IMR-90 (cell line): ENCODE measurements around the gene NOS1. TPM values are rescaled to one million over a fixed set of nuclear protein-coding genes. Genes with fewer than 3 reads are reported as not detected.

Experiments used
- ATAC-seq: fragments of 200-7000 bp; cut with Tn5 transposase; 2 replicates; pipeline ENCODE4 v1.9.1; 2020; ENCODE audit warnings: low read depth, mild to moderate bottlenecking, moderate library complexity
- BruUV-seq: library from RNA; stranded (reverse); fragments of 400-500 nt; replicated peaks from 2 replicates; lab custom pipeline; 2021; lab: Mats Ljungman, UMichigan
- CTCF ChIA-PET: fragments of 300-600 bp; formaldehyde crosslinking; extraction: SDS; loops from one replicate; lab custom pipeline; 2021; ENCODE audit warnings: antibody characterized with exemption; lab: Yijun Ruan, JAX
- POLR2A ChIA-PET: fragments of 300-600 bp; sonication (Branson Sonifier 250); formaldehyde crosslinking; loops from one replicate; lab custom pipeline; 2022; ENCODE audit warnings: antibody characterized with exemption; ENCODE audit not compliant: unreplicated experiment; lab: Charles Lee
- DNase-seq: peaks from one replicate; pipeline ENCODE4 v3.0.0; 2013
- H2AFZ ChIP-seq: replicated peaks from 2 replicates; pipeline ENCODE3; 2013; ENCODE audit warnings: low read length, mild to moderate bottlenecking; ENCODE audit not compliant: poor library complexity
- H2AK5ac ChIP-seq: 2 replicates; pipeline ENCODE4 v1.6.1; 2013; ENCODE audit warnings: low read depth, low read length, inconsistent platforms
- H2AK9ac ChIP-seq: replicated peaks from 2 replicates; pipeline ENCODE3; 2013; ENCODE audit warnings: mild to moderate bottlenecking, low read depth, low read length, moderate library complexity; ENCODE audit not compliant: poor library complexity
- H2BK120ac ChIP-seq: 2 replicates; pipeline ENCODE4 v1.6.1; 2013; ENCODE audit warnings: low read depth, low read length, inconsistent platforms
- H2BK15ac ChIP-seq: 3 replicates; pipeline ENCODE4 v1.6.1; 2013; ENCODE audit warnings: low read depth, low read length, inconsistent platforms
- H2BK20ac ChIP-seq: 2 replicates; pipeline ENCODE4 v1.6.1; 2013; ENCODE audit warnings: low read depth, mild to moderate bottlenecking, inconsistent platforms, low read length, moderate library complexity
- H2BK5ac ChIP-seq: 2 replicates; pipeline ENCODE4 v1.6.1; 2013; ENCODE audit warnings: mild to moderate bottlenecking, low read depth, low read length, inconsistent platforms; ENCODE audit not compliant: poor library complexity, severe bottlenecking
- H3K14ac ChIP-seq: replicated peaks from 2 replicates; pipeline ENCODE4 v1.6.1; 2013; ENCODE audit warnings: low read depth, low read length, inconsistent platforms
- H3K18ac ChIP-seq: 2 replicates; pipeline ENCODE4 v1.6.1; 2013; ENCODE audit warnings: low read depth, low read length, control low read depth
- H3K23ac ChIP-seq: 2 replicates; pipeline ENCODE4 v1.6.1; 2013; ENCODE audit warnings: low read depth, low read length, inconsistent platforms
- H3K27ac ChIP-seq: 2 replicates; pipeline ENCODE4 v1.5.1; 2013; ENCODE audit warnings: mild to moderate bottlenecking, control low read depth, low read length; ENCODE audit not compliant: insufficient read depth
- H3K27me3 ChIP-seq: 2 replicates; pipeline ENCODE4 v1.6.1; 2013; ENCODE audit warnings: low read length; ENCODE audit not compliant: control insufficient read depth, insufficient read depth
- H3K36me3 ChIP-seq: 2 replicates; pipeline ENCODE4 v1.6.1; 2013; ENCODE audit warnings: low read length, mixed read lengths; ENCODE audit not compliant: control insufficient read depth, insufficient read depth
- H3K4ac ChIP-seq: 2 replicates; pipeline ENCODE4 v1.6.1; 2013; ENCODE audit warnings: low read depth, low read length, inconsistent platforms
- H3K4me1 ChIP-seq: 2 replicates; pipeline ENCODE4 v1.6.1; 2013; ENCODE audit warnings: low read length, mixed read lengths; ENCODE audit not compliant: control insufficient read depth, insufficient read depth
- H3K4me2 ChIP-seq: 2 replicates; pipeline ENCODE4 v1.6.1; 2013; ENCODE audit warnings: low read depth, mild to moderate bottlenecking, control low read depth, low read length, moderate library complexity
- H3K4me3 ChIP-seq: 2 replicates; pipeline ENCODE4 v1.5.1; 2013; ENCODE audit warnings: low read depth, mild to moderate bottlenecking, control low read depth, low read length, moderate library complexity; ENCODE audit not compliant: insufficient read depth
- H3K56ac ChIP-seq: 2 replicates; pipeline ENCODE4 v1.6.1; 2013; ENCODE audit warnings: low read length, inconsistent platforms; ENCODE audit not compliant: insufficient read depth; ENCODE audit errors: extremely low read depth
- H3K79me1 ChIP-seq, 2 experiments: 2 replicates each; pipeline ENCODE4 v1.6.1; 2013; ENCODE audit warnings: low read length in 2 of 2, inconsistent platforms in 1 of 2, low read depth in 1 of 2
- H3K9ac ChIP-seq: 2 replicates; pipeline ENCODE4 v1.6.1; 2013; ENCODE audit warnings: low read depth, low read length, control low read depth
- H3K9me1 ChIP-seq: 2 replicates; pipeline ENCODE4 v1.6.1; 2013; ENCODE audit warnings: low read length, inconsistent platforms; ENCODE audit not compliant: insufficient read depth
- H3K9me3 ChIP-seq: 2 replicates; pipeline ENCODE4 v1.6.1; 2013; ENCODE audit warnings: low read length; ENCODE audit not compliant: control insufficient read depth, insufficient read depth
- H4K20me1 ChIP-seq: 2 replicates; pipeline ENCODE4 v1.6.1; 2013; ENCODE audit warnings: low read length, inconsistent platforms; ENCODE audit not compliant: insufficient read depth
- H4K5ac ChIP-seq: 2 replicates; pipeline ENCODE4 v1.6.1; 2013; ENCODE audit warnings: mild to moderate bottlenecking, low read depth, low read length, control low read depth
- H4K8ac ChIP-seq, 2 experiments: 2 replicates each; pipeline ENCODE4 v1.6.1; 2013; ENCODE audit warnings: low read depth in 2 of 2, low read length in 2 of 2, control low read depth in 1 of 2, inconsistent platforms in 1 of 2
- H4K91ac ChIP-seq: 2 replicates; pipeline ENCODE4 v1.6.1; 2013; ENCODE audit warnings: low read depth, low read length, inconsistent platforms; ENCODE audit not compliant: insufficient read depth
- CEBPB ChIP-seq: IDR thresholded peaks from 2 replicates; pipeline ENCODE4 v1.6.1; 2012; ENCODE audit warnings: low read depth, low read length, improper control_type of control experiment
- FOS ChIP-seq: fragments of 150-350 bp; IDR thresholded peaks from 2 replicates; pipeline ENCODE4 v1.6.1; 2016; ENCODE audit warnings: low read depth, low read length
- MAZ ChIP-seq: IDR thresholded peaks from 2 replicates; pipeline ENCODE4 v1.6.1; 2012; ENCODE audit warnings: low read depth, mild to moderate bottlenecking, low read length, improper control_type of control experiment, moderate library complexity, borderline replicate concordance
- SMC3 ChIP-seq: fragments of 150-350 bp; IDR thresholded peaks from 2 replicates; pipeline ENCODE4 v1.6.1; 2016; ENCODE audit warnings: low read depth, mild to moderate bottlenecking, antibody characterized with exemption, low read length, moderate library complexity
- WGBS, 2 experiments: methylation state at CpG; one replicate each; pipeline versions ENCODE4 v1.1.5 to v1.1.7; 2013; ENCODE audit warnings: missing lambda C conversion rate in 2 of 2; ENCODE audit not compliant: insufficient read length in 1 of 2; ENCODE audit errors: extremely low coverage in 2 of 2; 5-methylcytosine and 5-hydroxymethylcytosine counted together
- dilution Hi-C: fragments of 300-500 bp; cut with HindIII; formaldehyde crosslinking; loops from one replicate; pipeline ENCODE4 v1.14.3; 2018; ENCODE audit warnings: low sequenced_read_pairs; ENCODE audit not compliant: unreplicated experiment
- in situ Hi-C: fragments of 300-500 bp; cut with MboI; formaldehyde crosslinking; loops from 3 replicates; pipeline ENCODE4 v1.14.3; 2019; ENCODE audit warnings: low sequenced_read_pairs, inconsistent platforms, mixed read lengths
- intact Hi-C: fragments of 100-400 bp; cut with micrococcal nuclease; formaldehyde crosslinking; loops from 2 replicates; pipeline ENCODE4 v1.10.0; 2022
- polyA plus RNA-seq, 3 experiments: library from polyadenylated mRNA; depleted of rRNA; stranded (reverse); fragments of >200 nt; gene quantifications; 2 replicates each; pipeline ENCODE4 v1.2.3, GENCODE V29; 2012; ENCODE audit warnings: low replicate concordance in 1 of 3
- total RNA-seq: library from RNA; depleted of rRNA; stranded (reverse); fragments of >200 nt; gene quantifications from 2 replicates; pipeline ENCODE4 v1.2.3, GENCODE V29; 2012
- TF ChIP-seq, protein P1 (sequence below): fragments of 150-350 bp; IDR thresholded peaks from 2 replicates; pipeline ENCODE4 v1.6.1; 2016; ENCODE audit warnings: low read depth, mild to moderate bottlenecking, low read length, moderate library complexity, borderline replicate concordance

Gene NOS1
- total and polyA plus RNA-seq, 2 of the 4 experiments (the other 2 are of a cell fraction): 0.09 TPM; not detected in 1

DNA sequence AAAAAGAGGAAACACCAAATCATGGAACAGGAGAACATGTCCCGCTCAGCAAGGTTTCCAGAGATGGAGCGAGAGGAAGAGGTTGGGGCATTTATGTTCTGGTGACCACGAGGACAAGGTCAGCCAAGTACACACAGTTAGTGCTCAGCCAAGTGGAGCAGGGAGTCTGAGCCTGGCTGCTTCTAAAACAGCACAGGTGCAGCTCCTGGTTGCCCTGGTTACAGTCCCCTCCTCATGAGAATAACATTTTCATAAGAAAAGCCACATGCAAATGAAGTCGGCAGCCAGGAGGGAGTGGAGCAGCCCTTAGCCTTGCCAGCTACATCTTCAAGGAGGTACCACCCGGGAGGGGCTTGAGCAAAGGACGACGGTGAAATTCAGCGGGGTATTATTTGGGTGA, 81.8 kb downstream of the NOS1 start:
- Histone ChIP-seq H4K91ac (no peak overlapping the region), H3K14ac (no peak overlapping the region), H2BK20ac (no peak overlapping the region), H3K23ac (no peak overlapping the region), H4K5ac (no peak overlapping the region), H4K8ac (no peak overlapping the region), H2AK9ac (no peak overlapping the region), H3K4me3 (no peak overlapping the region), H3K79me1 (no peaks in the 10 kb centered on the region), H3K36me3 (no peaks in the 10 kb centered on the region), H4K20me1 (no peaks in the 10 kb centered on the region), H3K4me1 (no peaks in the 10 kb centered on the region), H2BK15ac (no peak overlapping the region), H3K27me3 (no peaks in the 10 kb centered on the region), H3K4ac (no peak overlapping the region), H3K4me2 (no peak overlapping the region), H2AFZ (no peak overlapping the region), H2AK5ac (no peak overlapping the region), H2BK5ac (no peak overlapping the region), H3K56ac (no peak overlapping the region), H3K9me1 (no peaks in the 10 kb centered on the region), H3K18ac (no peak overlapping the region), H2BK120ac (no peak overlapping the region), H3K27ac (no peak overlapping the region), H3K9ac (no peak overlapping the region), H3K9me3 (peaks cover 18% of the 10 kb centered on the region)
- no TSS peak for BruUV-seq
- in situ Hi-C loops (no loop called here), intact Hi-C loops (no loop called here), dilution Hi-C loops (no loop called here)
- WGBS, 2 experiments: no CpG with 5 or more reads among the region's 8 CpGs
- TF ChIP-seq, protein P1, sequence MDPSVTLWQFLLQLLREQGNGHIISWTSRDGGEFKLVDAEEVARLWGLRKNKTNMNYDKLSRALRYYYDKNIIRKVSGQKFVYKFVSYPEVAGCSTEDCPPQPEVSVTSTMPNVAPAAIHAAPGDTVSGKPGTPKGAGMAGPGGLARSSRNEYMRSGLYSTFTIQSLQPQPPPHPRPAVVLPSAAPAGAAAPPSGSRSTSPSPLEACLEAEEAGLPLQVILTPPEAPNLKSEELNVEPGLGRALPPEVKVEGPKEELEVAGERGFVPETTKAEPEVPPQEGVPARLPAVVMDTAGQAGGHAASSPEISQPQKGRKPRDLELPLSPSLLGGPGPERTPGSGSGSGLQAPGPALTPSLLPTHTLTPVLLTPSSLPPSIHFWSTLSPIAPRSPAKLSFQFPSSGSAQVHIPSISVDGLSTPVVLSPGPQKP: no peak
- TF ChIP-seq CEBPB (no peak), FOS (no peak), MAZ (no peak), SMC3 (no peak)
- POLR2A ChIA-PET: no interaction called here
- ATAC-seq: no peak
- CTCF ChIA-PET: no interaction called here
- DNase-seq: no peak
